Measurements from ENCODE around the gene PILRA.

Gene PILRA

DNA sequence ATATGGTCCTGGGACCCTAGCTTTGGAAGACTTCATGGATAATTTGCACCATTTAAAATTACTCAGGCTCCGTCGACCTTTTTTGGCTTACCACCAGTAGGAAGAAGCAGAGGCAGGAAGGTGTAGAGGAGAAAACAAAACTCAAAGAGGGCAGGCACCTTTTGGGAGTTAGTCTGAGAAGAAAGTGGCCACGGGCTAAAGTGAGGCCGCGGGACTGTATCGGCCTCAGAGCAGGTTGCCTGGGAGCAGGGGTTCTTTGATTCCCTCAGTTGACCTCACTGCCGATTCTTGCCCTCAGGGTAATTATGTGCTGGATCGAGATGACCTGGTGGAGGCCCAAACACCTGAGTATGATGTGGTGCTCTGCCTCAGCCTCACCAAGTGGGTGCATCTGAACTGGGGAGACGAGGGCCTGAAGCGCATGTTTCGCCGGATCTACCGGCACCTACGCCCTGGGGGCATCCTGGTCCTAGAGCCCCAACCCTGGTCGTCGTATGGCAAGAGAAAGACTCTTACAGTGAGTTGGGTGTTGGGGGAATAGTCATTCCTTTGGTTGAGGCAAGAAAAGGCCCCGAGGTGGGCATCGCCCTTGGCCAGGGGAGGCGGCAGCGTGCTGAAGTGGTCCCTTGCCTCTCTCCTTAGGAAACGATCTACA lies 59.5 kb downstream of the PILRA start:
- TF ChIP-seq, protein P1, sequence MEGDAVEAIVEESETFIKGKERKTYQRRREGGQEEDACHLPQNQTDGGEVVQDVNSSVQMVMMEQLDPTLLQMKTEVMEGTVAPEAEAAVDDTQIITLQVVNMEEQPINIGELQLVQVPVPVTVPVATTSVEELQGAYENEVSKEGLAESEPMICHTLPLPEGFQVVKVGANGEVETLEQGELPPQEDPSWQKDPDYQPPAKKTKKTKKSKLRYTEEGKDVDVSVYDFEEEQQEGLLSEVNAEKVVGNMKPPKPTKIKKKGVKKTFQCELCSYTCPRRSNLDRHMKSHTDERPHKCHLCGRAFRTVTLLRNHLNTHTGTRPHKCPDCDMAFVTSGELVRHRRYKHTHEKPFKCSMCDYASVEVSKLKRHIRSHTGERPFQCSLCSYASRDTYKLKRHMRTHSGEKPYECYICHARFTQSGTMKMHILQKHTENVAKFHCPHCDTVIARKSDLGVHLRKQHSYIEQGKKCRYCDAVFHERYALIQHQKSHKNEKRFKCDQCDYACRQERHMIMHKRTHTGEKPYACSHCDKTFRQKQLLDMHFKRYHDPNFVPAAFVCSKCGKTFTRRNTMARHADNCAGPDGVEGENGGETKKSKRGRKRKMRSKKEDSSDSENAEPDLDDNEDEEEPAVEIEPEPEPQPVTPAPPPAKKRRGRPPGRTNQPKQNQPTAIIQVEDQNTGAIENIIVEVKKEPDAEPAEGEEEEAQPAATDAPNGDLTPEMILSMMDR (IDR thresholded peaks at IDR 0.05; ENCODE audit: low read depth, low read length, missing control alignments) = no peak
- no peak for DNase-seq (ENCODE audit: low read depth)
- H3K4me3 ChIP-seq (ENCODE audit: low read depth, low read length) = no peak overlapping the region

DNA sequence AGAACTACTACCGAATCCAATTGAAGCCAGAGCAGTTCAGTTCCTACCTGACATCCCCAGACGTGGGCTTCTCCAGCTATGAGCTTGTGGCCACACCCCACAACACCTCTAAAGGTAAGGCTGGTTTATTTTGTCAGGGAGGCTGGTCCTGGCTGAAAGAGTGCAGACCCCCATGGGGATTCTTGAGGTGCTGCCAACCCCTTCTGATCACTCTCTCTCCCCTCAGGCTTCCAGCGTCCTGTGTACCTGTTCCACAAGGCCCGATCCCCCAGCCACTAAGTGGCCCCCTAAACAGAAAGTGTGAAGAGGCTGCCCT lies 59.9 kb downstream of the PILRA start:
- DNase-seq (ENCODE audit: low read depth) = no peak
- TF ChIP-seq, protein P1 (IDR thresholded peaks at IDR 0.05; ENCODE audit: low read depth, low read length, missing control alignments) = no peak
- H3K4me3 ChIP-seq (ENCODE audit: low read depth, low read length) = no peak overlapping the region

DNA sequence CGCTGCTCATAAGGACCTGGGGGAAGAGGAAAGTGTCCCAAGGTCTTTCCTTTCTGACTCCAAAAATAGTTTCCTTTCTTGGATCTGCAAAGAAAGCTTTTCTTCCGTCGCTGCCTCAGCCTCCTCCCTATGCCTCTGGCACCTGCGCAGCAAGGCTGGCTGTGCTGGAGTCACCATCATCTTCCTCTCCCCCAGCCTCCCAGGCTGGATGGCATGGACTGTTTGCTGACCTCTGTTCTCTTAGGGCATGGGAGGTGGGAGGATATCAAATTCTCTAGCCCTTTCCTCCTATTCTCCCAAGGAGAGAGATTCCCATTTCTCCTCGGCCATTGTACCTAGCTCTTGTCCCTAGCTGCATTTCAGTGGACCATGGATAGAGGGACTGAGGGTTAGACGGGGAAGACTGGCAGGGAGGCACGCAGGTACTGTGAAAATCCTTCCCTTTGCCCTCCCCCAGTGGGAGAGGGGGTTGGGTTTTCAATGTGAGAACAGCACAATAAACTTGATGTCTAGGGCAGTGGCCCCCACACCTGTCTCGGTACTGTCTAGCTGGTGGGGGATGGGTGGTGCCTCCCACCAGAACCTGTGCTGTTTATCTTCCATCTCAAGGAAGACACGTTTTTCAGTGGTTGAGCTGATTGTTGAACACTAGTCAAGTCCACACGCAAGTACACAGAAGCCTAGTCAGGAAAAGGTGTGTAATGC lies 60.5 kb downstream of the PILRA start:
- DNase-seq (ENCODE audit: low read depth) = no peak
- TF ChIP-seq, protein P1 (IDR thresholded peaks at IDR 0.05; ENCODE audit: low read depth, low read length, missing control alignments) = no peak
- H3K4me3 ChIP-seq (ENCODE audit: low read depth, low read length) = no peak overlapping the region

DNA sequence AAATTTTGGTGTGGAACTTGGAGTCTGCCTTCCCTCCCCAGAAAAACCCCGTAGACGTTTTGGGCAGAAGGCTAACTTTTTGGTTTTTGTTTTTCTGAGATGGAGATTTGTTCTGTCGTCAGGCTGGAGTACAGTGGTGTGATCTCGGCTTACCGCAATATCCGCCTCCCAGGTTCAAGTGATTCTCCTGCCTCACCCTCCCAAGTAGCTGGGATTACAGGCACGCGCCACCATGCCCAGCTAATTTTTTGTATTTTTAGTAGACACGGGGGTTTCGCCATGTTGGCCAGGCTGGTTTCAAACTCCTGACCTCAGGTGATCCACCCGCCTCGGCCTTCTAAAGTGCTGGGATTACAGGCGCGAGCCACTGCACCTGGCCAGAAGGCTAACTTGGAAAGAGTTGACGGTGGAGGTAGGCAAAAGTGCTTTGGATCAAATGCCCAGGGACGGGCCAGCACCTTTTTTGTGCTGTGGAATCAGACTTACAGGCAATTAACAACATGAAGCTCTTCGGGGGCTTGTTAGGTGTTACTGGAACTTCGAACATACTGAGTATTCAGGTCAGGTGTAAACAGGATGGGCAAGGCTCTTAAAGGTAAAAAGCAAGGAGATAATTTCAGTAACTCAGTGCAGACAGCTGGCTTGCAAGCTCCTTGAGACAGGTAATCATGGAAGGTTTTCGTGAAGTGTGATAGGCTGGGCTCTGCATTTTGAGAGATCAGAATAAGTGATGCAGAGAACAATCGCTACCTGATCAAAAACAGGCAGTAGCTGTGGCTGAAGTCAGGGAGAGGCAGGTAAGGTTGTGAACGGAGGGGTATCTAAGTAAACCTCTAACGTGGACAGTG lies 61.2 kb downstream of the PILRA start:
- TF ChIP-seq, protein P1 (IDR thresholded peaks at IDR 0.05; ENCODE audit: low read depth, low read length, missing control alignments) = no peak
- DNase-seq (ENCODE audit: low read depth) = no peak
- H3K4me3 ChIP-seq (ENCODE audit: low read depth, low read length) = peak overlapping the region; percentile 97

DNA sequence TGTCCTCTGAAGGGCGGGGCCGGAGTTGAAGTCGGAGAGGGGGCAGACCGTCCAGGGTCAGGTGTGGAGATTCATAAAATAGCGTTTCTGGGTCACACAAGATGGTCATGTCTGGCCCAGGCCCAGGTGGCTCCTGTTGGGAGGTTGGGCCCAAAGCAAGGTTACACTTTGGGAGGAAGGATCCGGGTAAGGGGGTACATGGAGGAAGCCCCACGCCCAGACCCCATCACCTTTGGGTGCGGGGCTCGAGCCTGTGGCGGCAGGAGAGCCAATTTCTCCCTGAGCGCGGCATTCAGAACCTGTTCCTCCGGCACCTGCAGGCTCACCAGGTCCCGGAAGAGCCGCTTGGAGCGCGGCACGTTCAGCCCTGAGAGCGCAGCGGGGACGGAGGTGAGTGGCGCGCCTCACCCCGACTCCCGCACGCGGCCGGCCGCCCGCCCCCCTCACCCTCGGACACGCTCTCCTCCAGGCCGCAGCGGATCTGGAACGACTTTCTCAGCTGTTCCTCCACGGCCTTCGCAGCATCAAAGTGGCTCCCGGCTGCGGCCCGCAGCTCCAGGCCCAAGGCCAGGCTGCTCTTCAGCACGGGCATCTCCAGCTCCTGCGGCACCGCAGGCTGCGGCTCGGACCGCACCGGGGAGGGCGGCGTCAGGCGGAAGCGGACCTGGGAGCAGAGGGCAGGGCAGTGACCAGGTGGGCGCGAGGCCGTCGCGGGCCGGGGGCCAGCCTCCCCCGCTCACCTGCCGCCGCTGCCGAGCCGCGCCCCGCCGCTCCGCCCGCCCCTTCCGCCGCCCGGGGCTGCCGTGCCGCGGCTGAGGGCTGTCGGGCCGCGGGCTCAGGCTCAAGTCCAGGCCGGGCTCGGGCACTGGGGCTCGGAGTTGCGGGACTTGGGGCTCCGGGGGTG lies 62.4 kb downstream of the PILRA start:
- no peak for DNase-seq (ENCODE audit: low read depth)
- TF ChIP-seq, protein P1 (IDR thresholded peaks at IDR 0.05; ENCODE audit: low read depth, low read length, missing control alignments) = no peak
- peak overlapping the region; percentile 97 for H3K4me3 ChIP-seq (ENCODE audit: low read depth, low read length)
